NCI-H2107 treated with DMSO at 0.1 percent for 48 hours (cell line): Measurements from ENCODE around the gene SRPK3.
"Not testable (repeated sequence)": the region's sequence is repeated elsewhere in the genome, so short reads cannot be mapped to it uniquely, and the experiment has no call there.

ENCODE experiments used
- DNase-seq: peaks from one replicate; lab custom pipeline; 2025; ENCODE audit not compliant: unreplicated experiment; lab: John Stamatoyannopoulos, UW

The SRPK3 gene

GRCh38 chrX:153805436-153805835 lies 24.6 kb downstream of the SRPK3 start:
- DNase-seq: no peak

DNA sequence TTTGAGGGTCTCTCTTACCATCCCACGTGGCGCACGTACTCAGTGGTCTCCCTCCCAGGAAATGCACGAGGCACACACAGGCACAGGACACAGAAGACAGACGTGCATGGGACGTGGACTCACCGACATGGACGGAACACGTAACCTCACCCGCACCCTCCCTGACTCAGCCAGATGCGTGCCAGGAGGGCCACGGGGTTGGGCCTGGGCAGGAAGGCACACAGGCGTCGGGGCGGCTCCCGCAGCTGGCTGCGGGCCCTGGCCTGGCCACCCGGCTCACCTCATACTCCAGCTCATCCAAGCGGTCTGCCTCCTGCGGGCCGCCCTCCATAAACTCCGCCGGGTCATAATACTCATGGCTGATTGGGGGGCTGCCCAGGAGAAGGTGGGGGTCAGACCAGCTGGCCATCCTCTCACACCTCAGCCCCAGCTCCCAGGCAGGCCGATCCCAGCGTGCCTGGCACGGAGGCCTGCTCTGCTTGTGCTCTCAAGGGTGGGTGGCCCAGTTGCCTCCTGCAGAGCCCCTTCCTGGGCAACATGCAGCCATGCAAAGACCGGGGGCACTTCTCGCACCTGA lies 26.2 kb downstream of the SRPK3 start:
- no peak for DNase-seq

GRCh38 chrX:153807976-153808375 lies 27.1 kb downstream of the SRPK3 start:
- no peak for DNase-seq

GRCh38 chrX:153812220-153812619 lies 31.4 kb downstream of the SRPK3 start:
- no peak for DNase-seq

DNA sequence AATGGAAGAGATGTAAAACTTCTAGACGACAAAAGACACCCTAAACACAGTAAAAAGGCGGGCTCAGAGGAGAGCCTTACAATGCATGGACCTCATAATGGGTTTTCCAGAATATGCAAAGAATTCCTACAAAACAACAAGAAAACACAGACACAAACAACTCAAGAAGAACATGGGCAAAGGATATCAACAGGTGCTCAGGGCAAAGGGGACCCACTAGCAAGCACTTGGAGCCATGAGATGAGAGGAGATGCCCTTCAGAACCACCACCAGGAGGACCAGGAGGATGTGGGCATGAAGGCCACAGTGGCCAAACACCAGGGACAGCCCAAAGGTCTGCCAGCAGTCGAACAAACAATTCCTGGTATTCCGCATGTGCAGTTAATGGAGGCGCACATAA lies 32.3 kb downstream of the SRPK3 start:
- DNase-seq: no peak

GRCh38 chrX:153814591-153815315 lies 33.9 kb downstream of the SRPK3 start:
- no peak for DNase-seq

- no peak for DNase-seq
Observed at GRCh38 chrX:153816831-153817690, 36.2 kb downstream of the SRPK3 start.

DNA sequence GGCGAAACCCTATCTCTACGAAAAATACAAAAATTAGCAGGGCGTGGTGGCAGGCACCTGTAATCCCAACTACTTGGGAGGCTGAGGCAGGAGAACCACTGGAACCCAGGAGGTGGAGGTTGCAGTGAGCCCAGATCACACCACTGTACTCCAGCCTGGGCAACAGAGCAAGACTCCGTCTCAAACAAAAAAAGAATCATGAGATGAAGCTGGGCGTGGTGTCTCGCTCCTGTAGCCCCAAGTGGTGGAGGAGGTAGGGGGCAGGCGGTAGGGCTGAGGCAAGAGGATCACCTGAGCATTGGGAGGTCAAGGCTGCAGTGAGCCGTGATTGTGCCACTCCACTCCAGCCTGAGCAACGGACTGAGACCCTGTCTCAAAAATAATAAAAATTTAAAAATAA lies 37.2 kb downstream of the SRPK3 start:
- DNase-seq: not testable (repeated sequence)

DNA sequence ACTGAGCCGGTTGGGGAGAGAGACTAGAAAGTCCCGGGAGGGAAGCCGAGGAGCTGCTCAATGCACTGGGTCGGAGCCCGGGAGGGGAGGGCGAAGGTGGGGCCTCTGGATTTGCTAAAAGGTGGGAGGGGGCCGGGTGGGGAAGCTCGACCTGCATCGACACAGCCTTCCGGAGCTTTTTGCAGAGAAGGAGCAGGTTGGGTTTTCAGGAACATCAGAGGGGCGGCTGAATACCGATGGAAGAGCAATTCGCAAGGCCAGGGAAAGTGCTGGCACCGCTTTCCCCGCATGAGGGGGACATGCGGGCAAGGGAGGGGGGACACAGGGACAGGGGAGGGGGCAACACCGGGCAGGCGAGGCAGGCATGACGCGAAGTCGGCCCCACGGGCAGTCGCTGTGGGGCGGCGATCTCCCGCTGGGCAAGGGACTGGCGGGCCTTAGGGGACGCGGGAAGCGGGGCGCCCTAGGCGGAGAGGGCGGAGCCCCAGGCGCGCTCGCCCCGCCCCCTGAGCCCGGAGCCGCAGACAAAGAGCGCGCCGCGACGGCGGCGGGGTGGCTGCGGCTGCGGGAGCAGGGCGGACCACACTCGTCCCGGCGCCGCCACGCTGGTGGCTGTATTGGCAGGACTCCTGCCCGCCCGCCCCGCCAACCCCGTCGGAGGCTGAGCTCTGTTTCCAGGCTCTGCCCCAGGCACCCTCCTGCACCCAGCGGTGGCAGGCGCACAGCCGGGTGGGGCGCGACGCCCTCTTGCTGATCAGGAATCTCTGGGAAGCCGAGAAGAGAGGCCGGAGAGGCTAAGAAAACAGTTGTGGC lies 37.9 kb downstream of the SRPK3 start:
- no peak for DNase-seq

- DNase-seq: no peak
Observed at GRCh38 chrX:153819384-153820040, 38.7 kb downstream of the SRPK3 start.

- DNase-seq: no peak
Observed at GRCh38 chrX:153820601-153821000, 39.8 kb downstream of the SRPK3 start.

- no peak for DNase-seq
Observed at GRCh38 chrX:153821066-153821465, 40.2 kb downstream of the SRPK3 start.

DNA sequence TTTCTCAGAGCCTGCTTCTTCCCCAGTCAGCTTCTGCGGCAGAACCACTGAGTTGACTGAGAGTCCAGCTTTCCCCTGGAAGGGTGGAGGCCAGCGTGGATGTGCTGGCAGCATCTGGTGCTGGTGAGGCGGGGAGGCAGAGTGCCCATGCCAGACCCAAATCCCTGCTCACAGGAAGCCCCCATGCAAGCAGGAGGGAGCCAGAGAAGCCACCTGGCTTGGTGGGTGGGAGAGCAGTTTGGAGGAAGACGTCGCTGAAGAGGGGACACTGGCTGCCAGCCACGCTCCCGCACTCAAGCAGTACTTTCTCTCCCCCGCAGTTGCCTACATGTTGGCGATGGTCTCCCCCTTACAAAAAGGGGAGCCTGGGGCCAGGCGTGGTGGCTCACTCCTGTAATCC lies 43.5 kb downstream of the SRPK3 start:
- DNase-seq: no peak

DNA sequence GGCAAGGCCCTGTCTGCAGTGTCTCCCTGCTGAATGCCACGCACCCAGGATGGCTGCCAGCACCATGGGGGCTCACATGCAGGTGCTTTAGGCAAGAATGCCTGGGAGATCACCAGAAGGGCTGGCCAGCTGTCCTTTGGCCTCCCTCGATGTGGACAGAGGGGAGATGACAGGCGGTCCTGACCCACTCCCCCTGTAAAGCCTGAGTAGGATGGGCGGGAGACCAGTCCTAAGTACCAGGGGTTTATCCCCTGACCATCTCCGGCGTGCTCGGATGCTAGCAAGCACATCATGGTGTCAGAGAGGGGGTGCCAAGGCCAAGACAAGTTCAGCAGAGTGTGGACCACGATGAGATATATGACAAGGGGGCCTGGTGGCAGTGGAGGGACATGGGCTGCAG lies 44.2 kb downstream of the SRPK3 start:
- DNase-seq: no peak

GRCh38 chrX:153827016-153827415 lies 46.2 kb downstream of the SRPK3 start:
- DNase-seq: no peak

DNA sequence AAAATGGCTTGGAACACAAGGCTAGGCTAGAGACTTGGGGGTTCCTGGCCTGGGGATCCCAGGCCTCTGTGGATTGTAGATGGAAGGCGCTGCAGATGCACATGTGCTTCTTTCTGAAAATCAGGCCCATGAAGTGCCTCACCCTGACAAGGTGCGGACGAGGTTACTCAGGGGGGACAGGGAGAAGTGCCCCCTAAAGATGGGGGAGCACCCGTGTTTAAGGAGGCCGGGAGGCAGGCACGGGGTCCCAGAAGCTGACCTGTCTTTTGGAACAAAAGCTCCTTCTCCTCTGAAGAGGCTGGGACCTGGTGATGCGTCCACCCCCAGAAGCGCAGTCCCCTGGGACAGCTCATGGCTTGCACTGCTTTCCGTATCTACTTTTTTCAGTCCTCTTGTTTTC lies 47.1 kb downstream of the SRPK3 start:
- no peak for DNase-seq

GRCh38 chrX:153828308-153828707 lies 47.5 kb downstream of the SRPK3 start:
- DNase-seq: no peak

DNA sequence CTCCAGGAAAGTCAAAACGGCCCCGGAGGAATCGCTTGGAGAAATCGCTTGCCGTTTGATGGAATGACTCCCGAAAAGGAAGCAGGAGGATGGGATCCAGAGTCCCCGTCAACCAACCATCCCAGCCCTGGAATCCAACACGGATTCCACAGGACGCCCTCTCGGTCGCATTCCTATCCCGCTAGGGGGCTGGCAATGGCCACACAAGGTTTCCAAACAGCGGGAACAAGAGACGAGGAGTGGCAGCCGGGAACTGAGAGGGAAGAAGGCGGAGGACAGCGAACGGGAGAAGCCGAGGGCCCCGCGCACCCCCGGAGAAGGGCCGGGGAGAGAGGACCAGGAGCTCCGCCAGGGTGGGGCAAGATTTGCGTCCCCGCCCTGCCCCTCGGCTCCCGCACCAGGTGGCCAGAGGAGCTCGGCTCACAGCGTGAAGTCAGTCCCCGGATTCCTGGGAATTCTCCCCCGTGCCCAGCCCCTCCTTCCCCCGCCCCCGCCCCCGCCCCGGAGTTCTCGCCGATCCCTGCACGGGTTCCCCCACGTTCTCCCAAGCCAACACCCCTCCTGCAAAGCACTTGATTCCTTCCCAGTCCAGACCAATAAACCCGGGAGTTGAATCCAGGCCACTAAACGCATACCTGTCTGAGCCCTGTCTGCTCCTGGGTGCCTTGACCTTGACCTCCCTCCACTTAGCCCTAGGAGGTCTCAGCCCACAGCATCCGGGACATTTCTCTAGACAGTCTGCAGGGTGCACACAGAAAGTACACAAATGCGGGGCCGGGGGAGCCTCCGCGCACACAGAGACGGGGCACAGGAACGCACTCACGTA lies 48.1 kb downstream of the SRPK3 start:
- DNase-seq: no peak

GRCh38 chrX:153829549-153829798 lies 48.6 kb downstream of the SRPK3 start:
- no peak for DNase-seq
